Heart left ventricle (tissue), 16 donors: ENCODE results near the gene IGLL1. TPM values are rescaled to one million over a fixed set of nuclear protein-coding genes. Genes with fewer than 3 reads are reported as not detected.

Source experiments
- ATAC-seq, 4 donors: fragments of 200-7000 bp; cut with Tn5 transposase; one replicate each; pipeline ENCODE4 v1.9.1; 2020 to 2022; ENCODE audit warnings: moderate library complexity in 4 of 4, mild to moderate bottlenecking in 3 of 4, moderate number of reproducible peaks in 1 of 4
- DNase-seq, 5 donors: peaks; one replicate each; pipeline ENCODE4 v3.0.0-alpha.2; 2020
- H3K27ac ChIP-seq, 12 donors: fragments of 200-600 bp; sonication (generic) in 4 of 12; one replicate each; pipeline versions ENCODE4 v1.5.0 to v1.8.0; 2016 to 2022; ENCODE audit warnings: mild to moderate bottlenecking in 2 of 12
- H3K27me3 ChIP-seq, 9 donors: fragments of 200-600 bp; sonication (generic) in 2 of 9; one replicate each; pipeline versions ENCODE4 v1.5.1 to v1.8.0; 2016 to 2022; ENCODE audit warnings: mild to moderate bottlenecking in 3 of 9
- H3K36me3 ChIP-seq, 9 donors: fragments of 200-600 bp; sonication (generic) in 2 of 9; one replicate each; pipeline versions ENCODE4 v1.5.0 to v1.8.0; 2018 to 2022; ENCODE audit warnings: mild to moderate bottlenecking in 2 of 9
- H3K4me1 ChIP-seq, 12 donors: fragments of 200-600 bp; sonication (generic) in 4 of 12; one replicate each; pipeline versions ENCODE4 v1.5.0 to v1.8.0; 2016 to 2022; ENCODE audit warnings: mild to moderate bottlenecking in 3 of 12
- H3K4me3 ChIP-seq, 12 donors: fragments of 200-600 bp; sonication (generic) in 4 of 12; one replicate each; pipeline versions ENCODE4 v1.5.0 to v1.8.0; 2017 to 2022; ENCODE audit warnings: mild to moderate bottlenecking in 9 of 12, moderate library complexity in 4 of 12
- H3K9me3 ChIP-seq, 12 donors: fragments of 200-600 bp; sonication (generic) in 4 of 12; one replicate each; pipeline versions ENCODE4 v1.5.0 to v1.8.0; 2016 to 2022; ENCODE audit warnings: mild to moderate bottlenecking in 1 of 12
- POLR2A ChIP-seq, 2 donors: fragments of 450-650 bp; IDR thresholded peaks; one replicate each; pipeline ENCODE4 v1.6.1; 2017; ENCODE audit warnings: antibody characterized with exemption in 2 of 2, mild to moderate bottlenecking in 2 of 2, moderate library complexity in 2 of 2
- WGBS, 4 donors: extraction: QIAGEN DNeasy Blood & Tissue Kit in 2 of 4; methylation state at CpG; one replicate each; pipeline versions ENCODE4 v1.1.5 to v1.1.7; 2013 to 2018; 5-methylcytosine and 5-hydroxymethylcytosine counted together
- intact Hi-C, 10 donors: fragments of 100-400 bp; cut with DNase I; formaldehyde crosslinking; loops; one replicate each; pipeline versions ENCODE4 v1.11.1 to v1.14.2; 2022
- polyA plus RNA-seq, 2 donors: library from polyadenylated mRNA; stranded (reverse); fragments of 200-250 nt; gene quantifications; one replicate each; pipeline ENCODE4 v1.2.3, GENCODE V29; 2013
- total RNA-seq, 9 donors: library from RNA; depleted of rRNA in 2 of 9; stranded (reverse); fragments of >200 nt in 2 of 9; fragmentation: NEBNext Ultra II Directional in 3 of 9; extraction: Animal tissue kit (Norgen Biotek cat#: 25700) in 3 of 9; gene quantifications; one replicate each; pipeline versions ENCODE4 v1.1.0 to v1.2.4, GENCODE V29; 2016 to 2023
- TF ChIP-seq, protein P1 (sequence below), 12 donors: fragments of 200-600 bp; sonication (generic) in 4 of 12; IDR thresholded peaks; one replicate each; pipeline versions ENCODE4 v1.5.0 to v1.8.0; 2018 to 2022; ENCODE audit warnings: antibody characterized with exemption in 12 of 12, mild to moderate bottlenecking in 5 of 12
- donor health status: ischemic (EF 13 %, LVEDD 7.1; RV severe dilation, severe dysfunction).
- donor health status: healthy with polysubstance abuse.
- donor health status: DM: no; HTN: yes; CAD: no.
- donor health status: DM: no; HTN: no; CAD: no.
- donor health status: ischemic (EF 25% LVEDD 6.9; RV normal size, moderate dysfunction).
- donor health status: ischemic (EF 25% LVEDD 5.7; RV mildly dilated, moderate dysfunction).
- donor health status: healthy.
- donor health status: DM: yes; HTN: yes; CAD: no.
- donor health status: ischemic (EF 35%, LVEDD 5.7; RV mildly dilated, moderate dysfunction).
- donor health status: nonischemic (EF 11% LVEDD 7.7; RV severe dilation, severe dysfunction).
- donor health status: DM: yes; HTN: yes; CAD: no.
- donor health status: PGD.
- donor health status: ischemic (EF 29% LVEDD 5.4; RV normal size, mild dysfunction).
- donor health status: nonischemic (EF 23%, LVEDD 6.1; RV moderate dilation, normal function).

The IGLL1 gene
- total and polyA plus RNA-seq, 11 donors, result not detected

DNA sequence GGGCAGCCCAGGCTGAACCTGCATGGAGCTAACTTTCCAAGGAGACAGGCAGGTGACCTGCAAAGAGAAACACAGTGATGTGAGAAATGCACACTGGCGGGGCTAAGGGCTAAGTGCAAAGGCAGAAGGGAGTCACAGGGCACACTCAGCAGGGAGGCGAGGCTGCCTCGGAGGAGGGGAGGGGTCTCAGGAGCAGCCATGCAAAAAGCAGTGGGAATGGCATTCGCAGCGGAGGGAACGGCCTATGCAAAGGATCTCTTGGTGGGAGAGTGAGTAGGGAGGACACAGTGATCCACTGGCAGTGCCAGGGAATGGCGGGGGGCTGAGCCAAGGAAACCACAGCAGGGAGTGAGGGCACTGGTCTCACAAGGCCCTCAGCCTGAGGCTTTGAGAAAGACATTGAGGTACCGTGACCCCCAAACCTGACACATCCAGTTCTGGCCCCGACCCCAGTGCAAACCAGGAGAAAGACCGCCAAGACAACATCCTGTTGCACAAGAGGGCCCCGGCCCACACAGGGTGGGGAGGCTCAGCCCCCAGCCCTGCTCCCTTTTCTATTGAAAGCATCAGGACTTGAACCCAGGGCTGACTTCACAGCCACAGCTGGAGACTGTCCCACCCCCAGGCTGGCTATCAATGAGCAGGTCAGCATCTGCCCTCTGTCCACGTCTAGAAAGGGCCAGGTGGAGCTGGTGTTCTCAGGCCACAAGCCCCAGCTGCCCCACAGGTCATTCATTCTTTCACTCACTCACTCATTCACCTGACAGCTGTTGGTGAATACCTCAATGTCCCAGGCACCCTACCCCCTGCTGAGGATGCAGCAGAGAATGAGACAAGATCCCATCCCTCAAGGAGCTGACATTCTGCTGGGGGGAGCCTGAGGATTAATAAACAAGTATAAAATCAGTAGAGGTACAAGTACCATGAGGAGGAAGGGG lies 50.7 kb downstream of the IGLL1 start:
- intact Hi-C loops, result loop anchor here in 7 of 10 donors (10.0 kb wide), 5 partner anchors 125 to 225 kb away; no protein-coding TSS in a partner anchor
- no peak for ATAC-seq
- peaks cover 0 to 8% (median 0%) of the 10 kb centered on the region in 12 donors for H3K4me1 ChIP-seq
- H3K36me3 ChIP-seq, result no peaks in the 10 kb centered on the region
- H3K27me3 ChIP-seq, result no peaks in the 10 kb centered on the region
- 80 to 87% (median 84%) methylated on average over 11 to 12 of the region's 12 CpGs for WGBS, 4 donors
- DNase-seq, result peak in 2 of 5 donors; percentile 5 to 43
- H3K4me3 ChIP-seq, result no peak overlapping the region
- TF ChIP-seq, protein P1, sequence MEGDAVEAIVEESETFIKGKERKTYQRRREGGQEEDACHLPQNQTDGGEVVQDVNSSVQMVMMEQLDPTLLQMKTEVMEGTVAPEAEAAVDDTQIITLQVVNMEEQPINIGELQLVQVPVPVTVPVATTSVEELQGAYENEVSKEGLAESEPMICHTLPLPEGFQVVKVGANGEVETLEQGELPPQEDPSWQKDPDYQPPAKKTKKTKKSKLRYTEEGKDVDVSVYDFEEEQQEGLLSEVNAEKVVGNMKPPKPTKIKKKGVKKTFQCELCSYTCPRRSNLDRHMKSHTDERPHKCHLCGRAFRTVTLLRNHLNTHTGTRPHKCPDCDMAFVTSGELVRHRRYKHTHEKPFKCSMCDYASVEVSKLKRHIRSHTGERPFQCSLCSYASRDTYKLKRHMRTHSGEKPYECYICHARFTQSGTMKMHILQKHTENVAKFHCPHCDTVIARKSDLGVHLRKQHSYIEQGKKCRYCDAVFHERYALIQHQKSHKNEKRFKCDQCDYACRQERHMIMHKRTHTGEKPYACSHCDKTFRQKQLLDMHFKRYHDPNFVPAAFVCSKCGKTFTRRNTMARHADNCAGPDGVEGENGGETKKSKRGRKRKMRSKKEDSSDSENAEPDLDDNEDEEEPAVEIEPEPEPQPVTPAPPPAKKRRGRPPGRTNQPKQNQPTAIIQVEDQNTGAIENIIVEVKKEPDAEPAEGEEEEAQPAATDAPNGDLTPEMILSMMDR (IDR thresholded peaks at IDR 0.05), result no peak
- TF ChIP-seq POLR2A (IDR thresholded peaks at IDR 0.05), result no peak
- no peaks in the 10 kb centered on the region for H3K9me3 ChIP-seq
- no peak overlapping the region for H3K27ac ChIP-seq

DNA sequence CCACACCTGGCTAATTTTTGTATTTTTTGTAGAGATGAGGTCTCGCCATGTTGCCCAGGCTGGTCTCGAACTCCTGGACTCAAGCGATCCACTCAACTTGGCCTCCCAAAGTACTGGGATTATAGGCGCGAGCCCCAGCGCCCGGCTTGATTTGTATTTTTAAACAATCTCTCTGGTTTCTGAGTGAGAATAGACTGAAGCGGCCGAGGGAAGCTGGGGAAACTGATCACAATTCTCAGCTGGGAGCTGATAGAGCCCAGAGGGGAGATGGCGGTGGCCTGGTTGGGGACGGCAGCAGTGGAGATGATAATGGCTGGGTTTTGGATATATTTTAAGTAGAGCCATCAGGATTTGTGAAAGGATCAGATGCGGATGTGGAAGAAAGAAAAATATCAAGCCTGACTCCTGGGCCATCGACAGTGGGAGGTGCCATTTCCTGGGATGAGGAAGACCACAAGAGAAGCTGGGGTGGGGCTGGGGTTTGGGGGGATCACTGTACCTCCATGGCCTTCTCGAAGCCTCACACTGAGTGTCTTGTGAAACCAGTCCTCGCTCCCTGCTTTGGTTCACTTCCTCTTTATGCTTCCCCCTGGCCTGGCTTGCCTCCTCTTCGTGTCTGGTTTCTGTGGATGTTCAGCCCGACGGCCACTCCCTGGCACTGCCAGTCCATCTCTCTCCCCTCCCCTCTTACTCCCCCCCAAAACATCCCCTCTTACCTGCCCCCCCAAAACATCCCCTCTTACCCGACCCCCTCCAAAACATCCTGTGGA lies 51.9 kb downstream of the IGLL1 start:
- 79 to 87% (median 84%) methylated on average over 19 of the region's 19 CpGs for WGBS, 4 donors
- H3K27me3 ChIP-seq, result no peaks in the 10 kb centered on the region
- ATAC-seq, result no peak
- H3K27ac ChIP-seq, result no peak overlapping the region
- no peaks in the 10 kb centered on the region for H3K36me3 ChIP-seq
- no peaks in the 10 kb centered on the region for H3K9me3 ChIP-seq
- intact Hi-C loops, result loop anchor here in 3 of 10 donors (10.0 kb wide), 1 partner anchor 223 kb away; no protein-coding TSS in a partner anchor
- peaks cover 0 to 10% (median under 1%) of the 10 kb centered on the region in 12 donors for H3K4me1 ChIP-seq
- DNase-seq, result peak in 1 of 5 donors; percentile 37
- no peak for TF ChIP-seq POLR2A (IDR thresholded peaks at IDR 0.05)
- TF ChIP-seq, protein P1 (IDR thresholded peaks at IDR 0.05), result no peak
- H3K4me3 ChIP-seq, result no peak overlapping the region

DNA sequence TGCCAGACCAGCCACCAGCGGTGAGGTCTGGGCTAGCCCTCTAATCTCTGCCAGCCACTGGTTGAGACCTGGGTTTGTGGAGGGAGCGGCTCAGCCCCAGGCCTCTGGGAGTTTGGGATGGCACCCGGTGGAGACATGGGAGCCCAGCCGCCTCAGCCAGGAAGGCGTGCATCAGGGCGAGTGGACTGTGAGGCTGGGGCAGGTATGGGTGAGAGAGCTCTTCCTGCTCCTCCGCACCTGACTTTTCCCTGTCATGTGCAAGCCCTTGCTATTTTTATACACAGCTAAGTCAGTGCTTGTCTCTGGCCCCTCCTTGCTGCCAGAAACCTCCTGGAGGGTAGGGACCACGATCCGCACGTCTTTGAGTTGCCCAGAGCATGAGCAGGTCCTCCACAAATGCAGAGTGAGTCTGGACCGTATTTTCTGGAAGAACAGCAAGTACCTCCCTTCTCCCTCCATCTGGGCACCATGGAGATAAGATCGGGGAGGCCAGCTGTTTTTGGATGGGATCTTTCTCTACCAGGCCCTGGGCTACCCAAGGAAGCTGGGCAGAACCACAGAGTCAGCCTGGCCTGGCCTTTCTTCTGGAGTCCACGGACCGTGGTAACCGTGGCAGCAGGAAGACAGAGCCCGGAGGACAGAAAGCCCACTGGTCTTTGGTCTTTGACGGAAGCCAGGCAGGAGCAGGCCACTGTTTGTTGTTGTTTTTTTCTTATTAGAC lies 53.3 kb downstream of the IGLL1 start:
- H3K27me3 ChIP-seq, result no peaks in the 10 kb centered on the region
- DNase-seq, result peak in 2 of 5 donors; percentile 1 to 21
- intact Hi-C loops, result loop anchor here in 3 of 10 donors (10.0 kb wide), 1 partner anchor 222 kb away; no protein-coding TSS in a partner anchor
- no peak for ATAC-seq
- H3K4me3 ChIP-seq, result no peak overlapping the region
- TF ChIP-seq POLR2A (IDR thresholded peaks at IDR 0.05), result no peak
- TF ChIP-seq, protein P1 (IDR thresholded peaks at IDR 0.05), result no peak
- H3K27ac ChIP-seq, result no peak overlapping the region
- peaks cover 0 to 24% (median 8%) of the 10 kb centered on the region in 12 donors for H3K4me1 ChIP-seq
- 69 to 81% (median 76%) methylated on average over 12 to 17 of the region's 17 CpGs for WGBS, 4 donors
- H3K36me3 ChIP-seq, result no peaks in the 10 kb centered on the region
- no peaks in the 10 kb centered on the region for H3K9me3 ChIP-seq
